Measurements from ENCODE around the gene FCMR. TPM values are rescaled to one million over a fixed set of nuclear protein-coding genes. Genes with fewer than 3 reads are reported as not detected.

FCMR gene
- total RNA-seq, 1 experiment from 2014 or later: 1.7 TPM

DNA sequence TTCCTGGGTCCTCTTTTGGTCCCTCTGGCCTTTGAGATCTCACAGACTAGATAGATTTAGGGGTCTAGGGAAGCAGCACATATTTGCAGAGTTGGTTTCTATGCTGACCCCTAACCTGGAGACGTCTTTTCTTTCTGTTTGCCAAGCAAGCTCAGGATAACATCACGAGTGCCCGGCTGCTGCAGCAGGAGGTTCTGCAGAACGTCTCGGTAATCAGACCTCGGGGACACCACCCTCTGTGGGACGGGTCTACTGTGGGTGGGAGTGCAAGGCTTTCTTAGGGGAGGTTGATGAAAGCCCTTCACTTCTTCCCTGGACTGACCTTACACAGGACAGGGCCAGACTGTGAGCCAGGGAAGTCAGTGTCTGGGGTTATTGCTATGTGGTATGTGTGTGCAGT is 21.6 kb downstream of the FCMR start:
- no peak for DNase-seq (ENCODE audit: low read depth)

DNA sequence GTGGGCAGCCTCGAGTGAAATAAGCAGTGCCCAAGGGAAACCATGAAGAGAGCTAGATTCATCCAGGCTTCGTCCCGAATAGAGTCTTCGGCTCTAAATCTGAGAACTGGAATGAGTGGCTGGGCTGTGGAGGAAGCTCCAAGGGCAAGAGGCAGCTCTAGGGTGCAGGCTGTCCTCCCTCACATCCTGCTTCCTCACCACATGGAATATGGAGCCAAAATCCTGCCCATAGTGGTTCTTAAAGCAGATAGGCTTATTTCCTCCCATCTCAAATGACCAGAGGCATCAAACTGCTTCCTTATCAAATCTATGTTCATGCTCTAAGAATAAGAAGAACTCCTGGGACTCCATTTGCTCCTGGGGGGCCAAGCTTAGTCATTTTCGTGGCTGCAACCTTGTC is 22.0 kb downstream of the FCMR start:
- DNase-seq (ENCODE audit: low read depth): peak; percentile 56

DNA sequence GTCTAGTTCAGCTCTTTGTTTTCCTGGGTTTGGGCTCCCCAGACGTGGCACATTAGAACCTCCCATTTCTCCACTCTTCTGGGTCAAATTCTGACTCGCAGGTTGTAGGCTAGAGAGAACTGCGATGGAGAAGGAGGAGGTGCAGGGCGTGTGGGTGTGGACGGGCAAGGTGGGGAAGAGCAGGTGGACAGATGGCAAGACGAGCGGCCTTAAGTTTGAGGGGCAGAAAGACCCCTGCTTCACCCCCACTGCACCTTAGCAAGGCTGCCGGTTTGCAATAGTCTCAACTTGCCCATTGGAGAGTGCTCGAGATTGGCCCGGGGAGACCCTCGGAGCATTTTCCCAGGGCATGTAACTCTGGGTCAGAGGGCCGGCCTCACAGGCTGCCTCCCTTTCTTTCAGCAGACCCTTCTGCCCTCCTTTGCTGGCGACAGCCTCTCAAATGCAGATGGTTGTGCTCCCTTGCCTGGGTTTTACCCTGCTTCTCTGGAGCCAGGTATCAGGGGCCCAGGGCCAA is 22.8 kb downstream of the FCMR start:
- no peak for DNase-seq (ENCODE audit: low read depth)

GRCh38 chr1:206898089-206898914 is 23.4 kb downstream of the FCMR start:
- peak; percentile 79 for DNase-seq (ENCODE audit: low read depth)

- no peak for DNase-seq (ENCODE audit: low read depth)
These were observed 24.6 kb downstream of the FCMR start, which contains the start of gene IL24 for GRCh38 chr1:206897175-206897574. TSS of gene IL24 (plus strand) at chr1:206897443. CDS start at chr1:206897833, 390 bp downstream.

DNA sequence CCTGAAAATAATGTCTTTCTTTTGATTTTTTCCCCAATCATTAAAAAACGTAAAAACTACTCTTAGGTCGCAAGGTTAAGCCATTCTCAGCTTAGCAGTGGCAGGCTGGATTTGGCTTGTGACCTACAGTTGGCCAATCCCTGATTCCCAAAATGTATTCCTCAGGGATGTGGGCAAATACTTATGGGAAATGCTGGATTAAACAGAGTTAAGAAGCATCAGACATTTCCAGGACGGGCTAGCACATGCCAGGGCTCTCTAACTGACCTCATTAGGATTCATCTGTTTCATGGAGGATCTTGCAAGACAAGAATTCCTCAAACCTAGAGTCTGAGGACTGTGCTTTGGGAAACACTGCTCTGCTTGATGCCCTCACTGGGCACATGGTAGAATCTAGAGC is 25.5 kb downstream of the FCMR start:
- DNase-seq (ENCODE audit: low read depth): no peak

GRCh38 chr1:206895837-206896242 is 25.9 kb downstream of the FCMR start:
- peak; percentile 89 for DNase-seq (ENCODE audit: low read depth)

GRCh38 chr1:206895325-206895724 is 26.4 kb downstream of the FCMR start:
- no peak for DNase-seq (ENCODE audit: low read depth)

- DNase-seq (ENCODE audit: low read depth): no peak
These were observed 28.4 kb downstream of the FCMR start for GRCh38 chr1:206893380-206893779.

DNA sequence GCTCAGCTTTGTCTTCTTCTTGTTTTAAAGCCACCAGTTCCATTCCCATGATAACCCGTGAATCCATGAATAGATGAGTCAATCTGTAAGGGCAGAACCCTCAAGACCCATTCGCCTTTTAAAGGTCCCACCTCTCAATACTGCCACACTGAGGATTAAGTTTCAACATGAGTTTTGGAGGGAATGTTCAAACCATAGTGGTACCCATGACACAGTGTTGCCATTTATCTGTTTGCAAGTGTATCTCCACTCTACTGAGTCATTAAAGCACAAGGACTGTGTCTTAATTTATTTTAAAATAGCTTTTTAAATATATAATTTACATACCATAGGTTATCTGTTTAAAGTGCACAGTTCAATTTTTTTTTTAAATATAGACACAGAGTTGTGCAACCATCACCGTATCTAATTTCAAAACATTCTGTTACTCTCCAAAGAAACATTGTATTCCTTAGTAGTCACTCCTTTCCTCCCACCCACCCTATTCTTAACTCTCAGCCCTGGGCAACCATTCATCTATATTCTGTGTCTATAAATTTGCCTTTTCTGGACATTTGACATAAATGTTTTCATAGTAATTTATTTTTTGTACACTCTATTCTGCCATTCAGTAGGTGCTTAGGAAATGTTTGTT is 29.3 kb downstream of the FCMR start:
- peak; percentile 49 for DNase-seq (ENCODE audit: low read depth)

GRCh38 chr1:206891412-206891811 is 30.3 kb downstream of the FCMR start:
- peak; percentile 30 for DNase-seq (ENCODE audit: low read depth)

DNA sequence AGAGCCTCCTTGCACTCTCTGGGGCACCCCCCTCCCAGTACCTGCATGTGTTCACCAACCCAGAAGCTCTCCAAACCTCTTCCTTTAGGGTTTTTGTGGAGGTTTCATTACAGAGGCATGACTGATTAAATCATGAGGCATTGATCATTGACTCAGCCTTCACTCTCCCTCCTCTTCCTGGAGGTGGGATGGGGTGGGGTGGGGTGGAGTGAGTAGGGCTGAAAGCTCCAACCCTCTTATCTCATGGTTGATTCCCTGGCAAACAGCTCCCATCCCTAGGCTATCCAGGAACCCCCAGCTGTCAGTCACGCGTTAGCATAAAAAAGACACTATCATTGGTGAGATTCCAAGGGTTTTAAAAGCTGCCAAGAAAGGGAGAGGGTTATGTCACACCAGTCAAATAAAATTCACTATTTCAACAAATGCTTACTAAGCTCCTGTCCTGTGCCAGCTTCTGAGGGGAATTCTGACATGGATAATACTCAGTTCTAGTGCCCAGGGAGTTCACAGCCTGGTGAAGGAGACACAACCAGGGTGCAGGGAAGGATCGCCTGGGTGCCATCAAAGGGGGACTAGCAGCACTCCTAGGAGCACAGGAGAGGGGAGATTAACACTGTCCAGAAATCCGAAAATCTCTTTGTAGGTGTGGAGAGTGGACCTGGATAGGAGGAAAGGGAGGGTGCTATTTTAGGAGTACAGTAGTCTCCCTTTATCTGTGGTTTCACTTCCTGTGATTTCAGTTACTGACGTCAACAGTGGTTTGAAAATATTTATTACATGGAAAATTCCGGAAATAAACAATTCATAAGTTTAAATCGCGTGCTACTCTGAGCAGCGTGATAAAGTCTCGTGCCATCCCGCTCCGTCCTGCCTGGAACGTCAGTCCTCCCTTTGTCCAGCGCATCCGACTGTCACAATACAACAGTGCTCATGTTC is 31.3 kb downstream of the FCMR start:
- peak; percentile 90 for DNase-seq (ENCODE audit: low read depth)

DNA sequence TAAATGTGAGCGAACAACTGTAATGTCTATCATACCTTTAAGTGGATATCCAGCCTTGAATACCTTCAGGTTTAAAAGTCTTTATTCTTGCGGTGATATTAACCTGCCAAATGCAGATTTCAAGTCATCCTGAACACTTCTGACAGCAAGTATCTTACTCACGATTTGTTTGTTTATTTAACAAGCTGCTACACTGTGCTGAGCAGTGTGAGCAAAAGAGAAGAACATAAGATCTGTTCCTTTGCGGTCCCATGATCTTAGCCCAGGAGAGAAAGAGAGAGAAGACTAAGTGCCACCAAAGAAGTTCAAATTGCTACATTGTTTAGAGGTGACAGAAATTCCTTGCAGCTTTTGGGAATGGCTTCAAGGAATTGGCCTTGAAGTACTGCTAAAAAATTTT is 34.0 kb downstream of the FCMR start:
- no peak for DNase-seq (ENCODE audit: low read depth)

GRCh38 chr1:206886831-206887230 is 34.9 kb downstream of the FCMR start:
- DNase-seq (ENCODE audit: low read depth): no peak

- DNase-seq (ENCODE audit: low read depth): no peak
These were observed 36.2 kb downstream of the FCMR start for GRCh38 chr1:206885341-206886060.

- DNase-seq (ENCODE audit: low read depth): no peak
These were observed 37.9 kb downstream of the FCMR start for GRCh38 chr1:206883876-206884275.

- no peak for DNase-seq (ENCODE audit: low read depth)
These were observed 38.6 kb downstream of the FCMR start for GRCh38 chr1:206883160-206883559.

DNA sequence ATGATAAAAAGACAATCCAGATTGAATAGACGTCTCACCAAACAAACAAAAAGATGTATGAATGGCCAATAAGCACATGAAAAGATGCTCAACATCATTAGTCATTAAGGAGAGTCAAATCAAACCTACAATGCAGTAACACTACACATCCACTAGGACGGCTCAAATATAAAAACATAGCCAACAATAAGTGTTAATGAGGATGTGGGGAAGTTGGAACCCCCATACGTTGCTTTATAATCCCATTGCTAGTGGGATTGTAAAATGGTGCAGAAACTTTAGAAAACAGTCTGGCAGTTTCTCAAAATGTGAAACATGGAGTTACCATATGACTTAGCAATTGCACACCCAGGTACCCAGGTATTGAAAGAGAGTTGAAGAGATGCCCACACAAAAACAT is 39.2 kb downstream of the FCMR start:
- no peak for DNase-seq (ENCODE audit: low read depth)

DNA sequence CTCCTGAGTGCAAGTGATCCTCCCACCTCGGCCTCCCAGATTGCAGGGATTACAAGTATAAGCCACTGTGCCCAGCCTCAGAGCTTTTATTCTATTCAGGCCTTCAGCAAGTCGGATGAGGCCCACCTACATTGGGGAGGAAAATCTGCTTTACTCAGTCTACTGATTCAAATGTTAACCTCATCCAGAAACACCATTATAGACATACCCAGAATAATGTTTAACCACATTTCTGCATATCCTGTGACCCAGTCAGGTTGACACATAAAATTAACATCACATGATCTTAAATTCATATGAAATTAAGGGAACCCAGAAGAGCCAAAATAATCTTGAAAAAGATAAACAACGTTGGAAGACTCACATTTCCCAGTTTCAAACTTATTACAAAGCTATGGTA is 41.4 kb downstream of the FCMR start:
- DNase-seq (ENCODE audit: low read depth): no peak

DNA sequence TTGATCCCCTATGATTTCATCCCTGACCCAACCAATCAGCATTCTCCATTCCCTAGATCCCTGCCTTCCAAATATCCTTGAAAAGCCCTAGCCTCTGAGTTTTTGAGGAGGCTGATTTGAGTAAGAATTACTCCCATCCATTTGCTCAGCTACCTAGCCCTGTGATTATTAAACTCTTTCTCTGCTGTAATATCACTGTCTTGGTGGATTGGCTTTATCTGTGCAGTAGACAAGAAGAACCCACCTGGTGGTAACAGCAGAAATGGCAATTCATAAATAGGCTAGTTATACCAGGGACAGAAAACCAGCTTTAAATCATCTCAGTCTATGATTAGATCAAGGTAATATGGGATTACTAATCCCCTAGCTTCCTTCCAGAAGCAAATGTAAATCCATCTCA is 43.3 kb downstream of the FCMR start:
- DNase-seq (ENCODE audit: low read depth): no peak

- no peak for DNase-seq (ENCODE audit: low read depth)
These were observed 45.9 kb downstream of the FCMR start for GRCh38 chr1:206875752-206876377.
